GM18519 (cell line): ENCODE data around the gene TRIO.

Experiments used
- ATAC-seq: cut with Tn5 transposase; IDR thresholded peaks from one replicate; pipeline ENCODE4 v1.9.1; 2021; ENCODE audit warnings: mild to moderate bottlenecking, moderate library complexity; ENCODE audit not compliant: unreplicated experiment, low FRiP score

Gene TRIO

DNA sequence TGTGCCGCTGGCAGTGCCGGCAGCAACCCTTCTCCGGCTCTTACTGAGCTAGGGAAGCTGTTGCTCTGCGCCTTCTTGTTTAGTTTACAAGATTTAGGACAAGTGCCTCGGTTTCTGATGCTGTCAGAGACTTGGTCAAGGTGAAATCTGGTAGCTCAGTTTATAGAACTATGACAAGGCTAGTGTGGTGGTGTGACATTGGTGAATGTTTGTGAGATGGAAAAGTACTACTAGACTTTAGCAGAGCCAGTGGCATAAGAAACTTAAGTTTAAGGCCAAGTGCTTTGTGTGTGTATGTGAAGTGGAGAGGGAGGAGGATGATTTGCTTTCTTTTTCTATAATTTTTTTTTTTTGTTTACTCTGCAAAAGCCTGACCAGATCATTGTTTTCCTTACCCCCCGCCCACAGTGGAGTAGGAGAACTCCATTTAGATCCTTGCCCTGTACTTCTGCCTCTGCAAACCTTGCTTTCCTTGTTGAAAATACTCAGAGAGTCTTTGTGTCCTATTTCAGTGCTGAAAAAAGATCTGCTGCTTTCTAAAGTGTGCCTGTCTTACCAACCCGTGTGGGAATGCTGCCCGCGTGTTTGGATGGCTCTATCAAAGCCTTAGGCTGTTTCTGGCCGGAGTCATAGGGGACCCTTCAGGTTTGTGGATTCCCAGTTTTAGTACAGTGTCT, 75.9 kb downstream of the TRIO start:
- no peak for ATAC-seq

DNA sequence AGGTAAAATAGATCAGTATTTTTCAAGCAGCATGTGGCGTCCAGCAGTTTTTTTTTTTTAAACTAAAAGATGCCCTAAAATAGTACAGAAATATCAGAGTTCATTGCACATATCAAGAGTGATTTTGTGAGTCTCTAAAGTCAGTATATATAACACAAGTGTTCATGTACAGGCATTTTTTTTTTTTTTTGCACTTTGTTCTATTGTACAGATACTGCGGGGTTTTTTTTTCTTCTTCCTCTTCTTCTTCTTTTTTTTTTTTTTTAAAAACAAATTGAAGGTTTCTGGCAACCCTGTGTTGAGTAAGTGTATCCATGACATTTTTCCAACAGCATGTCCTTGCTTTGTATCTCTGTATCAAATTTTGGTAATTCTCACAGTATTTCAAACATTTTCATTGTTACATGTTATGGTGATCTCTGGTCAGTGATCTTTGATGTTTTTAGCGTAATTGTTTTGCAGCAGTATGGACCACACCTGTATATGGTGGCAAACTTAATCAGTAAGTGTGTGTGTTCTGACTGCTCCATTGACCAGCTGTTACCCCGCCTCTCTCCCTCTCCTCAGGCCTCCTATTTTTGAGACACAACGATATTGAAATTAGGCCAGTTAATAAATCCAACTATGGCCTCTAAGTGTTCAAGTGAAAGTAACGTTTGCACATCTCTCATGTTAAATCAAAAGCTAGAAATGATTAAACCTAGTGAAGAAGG, 76.8 kb downstream of the TRIO start:
- ATAC-seq, result no peak

DNA sequence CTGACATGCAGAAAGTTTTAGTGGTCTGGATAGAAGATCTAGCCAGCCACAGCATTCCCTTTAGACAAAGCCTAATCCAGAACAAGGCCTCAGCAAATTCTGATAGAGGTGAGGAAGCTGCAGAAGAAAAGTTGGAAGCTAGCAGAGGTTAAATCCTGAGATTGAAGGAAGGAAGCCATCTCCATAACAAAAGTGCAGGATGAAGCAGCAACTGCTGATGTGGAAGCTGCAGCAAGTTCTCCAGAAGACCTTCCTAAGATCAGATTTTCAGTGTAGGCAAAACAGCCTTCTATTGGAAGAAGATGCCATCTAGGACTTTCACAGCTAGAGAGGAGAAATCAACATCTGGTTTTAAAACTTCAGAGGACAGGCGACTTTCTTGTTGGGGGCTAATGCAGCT, 77.5 kb downstream of the TRIO start:
- ATAC-seq, result no peak

DNA sequence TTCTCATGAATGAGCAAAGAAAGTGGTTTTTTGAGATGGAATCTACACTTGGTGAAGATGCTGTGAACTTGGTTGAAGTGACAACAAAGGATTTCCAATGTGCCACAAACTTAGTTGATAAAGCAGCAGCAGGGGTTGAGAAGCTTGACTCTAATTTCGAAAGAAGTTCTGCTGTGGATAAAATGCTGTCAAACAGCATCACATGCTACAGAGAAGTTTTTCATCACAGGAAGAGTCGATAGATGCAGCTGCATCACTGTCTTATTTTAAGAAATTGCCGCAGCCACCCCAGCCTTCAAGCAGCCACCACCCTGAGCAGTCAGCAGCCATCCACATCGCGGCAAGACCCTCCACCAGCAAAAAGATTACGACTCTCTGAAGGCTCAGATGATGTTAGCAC, 78.6 kb downstream of the TRIO start:
- ATAC-seq, result no peak

DNA sequence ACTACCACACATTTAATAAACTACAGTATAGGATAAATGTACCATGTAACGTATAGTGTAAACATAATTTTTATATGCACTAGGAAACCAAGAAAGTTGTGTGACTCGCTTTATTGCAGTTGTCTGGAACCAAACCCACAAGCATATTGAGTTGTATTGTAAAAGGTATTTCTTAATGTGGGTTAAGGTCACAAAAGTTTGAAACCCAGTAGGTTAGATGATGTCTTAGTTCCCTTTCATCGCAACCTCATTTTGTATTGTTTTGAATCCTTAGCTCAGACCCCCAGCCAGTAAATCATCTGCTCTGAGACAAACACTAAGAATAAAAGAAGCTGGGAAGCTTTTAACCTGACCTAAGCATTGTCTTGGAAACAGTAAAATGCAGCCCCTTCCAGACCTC, 79.1 kb downstream of the TRIO start:
- ATAC-seq, result no peak

DNA sequence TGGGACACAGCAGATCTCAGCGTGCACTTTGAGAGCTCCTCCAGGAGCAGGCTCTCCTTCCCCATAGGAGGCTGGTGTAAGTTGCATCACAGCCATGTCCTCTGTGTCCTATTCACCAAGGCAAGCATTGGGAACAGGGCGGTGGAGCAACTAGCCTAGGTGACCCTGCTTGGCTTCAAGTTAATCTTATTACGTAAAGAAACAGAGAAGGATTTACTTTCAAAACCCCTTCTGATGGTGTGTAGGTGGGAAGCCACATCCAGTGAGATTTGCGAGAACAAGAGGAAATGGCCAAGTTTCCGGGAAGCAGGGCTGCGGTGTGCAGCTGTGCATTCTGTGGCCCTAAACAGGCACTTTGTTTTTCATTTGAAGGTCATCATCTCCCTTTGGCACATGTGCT, 80.2 kb downstream of the TRIO start:
- no peak for ATAC-seq

DNA sequence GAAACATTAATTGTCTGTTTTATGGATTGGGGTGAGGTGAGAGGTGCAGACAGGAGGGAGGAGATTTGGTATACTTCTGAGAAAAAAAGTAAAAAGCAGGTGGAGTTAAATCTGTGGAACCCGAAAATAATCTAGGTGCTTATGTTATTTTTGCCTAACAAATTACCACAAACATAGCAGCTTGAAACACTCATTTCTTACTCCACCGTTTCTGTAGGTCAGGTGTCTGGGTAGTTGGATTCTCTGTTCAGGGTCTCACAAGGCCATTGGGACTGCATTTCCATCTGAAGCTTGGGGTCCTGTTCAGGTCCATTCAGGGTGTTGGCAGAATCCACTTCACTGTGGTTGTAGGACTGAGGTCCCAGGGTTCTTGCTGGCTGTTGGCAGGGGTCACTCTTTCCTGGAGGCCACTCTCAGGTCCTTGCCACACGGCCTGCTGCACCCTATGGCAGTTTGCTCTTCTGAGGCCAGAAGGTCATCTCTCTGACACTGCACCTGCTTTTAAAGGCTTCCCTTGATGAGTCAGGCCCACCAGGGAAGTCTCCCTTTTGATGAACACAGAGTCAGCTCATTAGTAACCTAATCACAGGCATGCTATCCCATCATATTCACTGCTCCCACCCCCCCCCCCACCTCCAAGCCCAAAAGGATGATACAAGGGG, 82.2 kb downstream of the TRIO start:
- ATAC-seq, result no peak

DNA sequence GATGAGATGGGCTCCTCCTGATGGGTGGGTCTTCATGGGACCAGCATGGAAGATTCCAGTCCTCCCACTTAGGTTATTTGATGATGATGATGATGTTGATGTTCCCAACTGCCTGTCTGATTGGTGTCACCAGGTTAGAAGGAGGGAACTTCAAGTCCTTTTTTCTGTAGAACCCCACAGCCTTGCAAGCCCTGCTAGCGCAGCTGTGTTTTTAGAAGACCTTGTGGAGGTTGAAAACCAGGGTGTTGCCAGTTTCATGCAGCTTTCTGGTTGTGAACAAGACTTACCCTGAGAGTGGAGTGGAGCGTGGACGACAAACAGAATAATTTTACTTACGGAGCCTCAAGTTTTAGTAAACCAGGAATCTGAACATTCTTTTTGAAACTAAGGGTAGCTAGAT, 83.0 kb downstream of the TRIO start:
- ATAC-seq, result no peak

DNA sequence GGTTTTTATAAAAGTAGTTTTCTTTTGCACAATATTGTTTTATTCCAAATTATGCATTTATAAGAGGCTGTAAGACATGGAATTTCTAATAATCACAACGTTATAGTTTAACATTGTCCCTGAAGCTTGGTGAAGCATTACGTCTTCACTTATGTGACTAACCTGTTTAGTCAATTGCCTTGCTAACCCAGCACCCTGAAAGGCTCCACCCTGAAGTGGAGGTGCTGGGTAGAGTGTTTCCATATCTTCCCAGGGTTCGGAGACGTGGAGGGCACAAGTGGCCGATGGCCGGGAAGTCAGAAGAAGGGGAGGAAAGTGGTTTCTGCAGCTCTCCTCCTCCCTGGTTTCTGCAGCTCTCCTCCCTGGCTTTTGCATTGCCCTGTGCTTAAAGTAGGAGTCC, 83.4 kb downstream of the TRIO start:
- ATAC-seq, result no peak

DNA sequence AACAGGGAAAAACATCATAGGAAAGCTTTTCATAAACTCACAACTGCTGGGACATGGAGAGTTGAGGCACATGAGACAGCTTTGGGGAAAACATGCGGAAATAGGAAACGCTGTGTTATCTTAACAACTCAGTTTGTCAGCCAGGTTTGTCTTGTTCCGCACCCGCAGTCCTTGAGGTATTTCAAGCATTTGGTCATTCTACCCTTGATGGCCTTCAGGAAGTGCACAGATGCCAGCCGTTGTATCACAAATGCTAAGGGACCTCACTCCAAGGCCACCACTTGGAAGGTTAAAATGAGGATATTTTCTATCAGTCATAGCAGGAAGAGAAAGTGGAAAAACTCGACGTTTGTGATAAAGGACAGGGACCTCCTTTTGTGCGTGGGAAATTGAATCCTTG, 83.8 kb downstream of the TRIO start:
- no peak for ATAC-seq

DNA sequence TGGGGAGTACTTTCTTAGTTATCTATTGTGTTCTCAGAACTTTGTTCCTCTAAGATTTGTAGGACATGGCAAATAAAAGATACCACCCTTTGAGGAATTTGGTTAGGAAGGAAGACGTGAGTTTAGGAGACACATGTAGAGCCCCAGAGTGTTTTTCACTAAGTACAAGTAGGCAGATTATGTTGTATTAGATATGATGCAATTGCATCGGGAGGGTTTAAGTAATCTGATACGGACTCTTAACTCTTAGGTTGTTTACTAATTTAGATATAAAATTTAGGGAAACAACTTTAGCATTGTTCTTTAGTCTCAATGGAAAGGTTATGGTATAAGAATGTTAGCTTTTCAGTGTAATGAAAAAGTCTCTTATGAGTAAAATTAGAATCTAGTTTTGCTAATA, 84.4 kb downstream of the TRIO start:
- no peak for ATAC-seq

DNA sequence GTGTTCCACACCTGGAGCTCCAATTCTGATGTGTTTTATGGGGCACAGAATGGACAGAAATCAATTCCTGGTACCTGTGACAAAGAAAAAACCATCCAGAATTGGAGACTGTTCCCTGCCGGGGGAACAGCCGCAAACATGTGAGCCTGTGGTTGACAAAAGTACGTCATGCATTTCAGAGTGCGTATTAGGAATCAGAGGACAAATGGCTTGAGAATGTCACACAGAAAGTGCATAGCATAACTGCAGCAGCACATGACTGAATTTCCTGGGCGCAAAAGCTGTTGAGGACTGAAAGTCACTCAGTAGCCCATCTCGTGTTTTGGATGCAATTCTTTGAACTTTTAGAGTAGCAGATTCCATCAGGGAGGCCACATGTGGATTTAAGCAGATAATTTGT, 85.1 kb downstream of the TRIO start:
- ATAC-seq, result no peak

DNA sequence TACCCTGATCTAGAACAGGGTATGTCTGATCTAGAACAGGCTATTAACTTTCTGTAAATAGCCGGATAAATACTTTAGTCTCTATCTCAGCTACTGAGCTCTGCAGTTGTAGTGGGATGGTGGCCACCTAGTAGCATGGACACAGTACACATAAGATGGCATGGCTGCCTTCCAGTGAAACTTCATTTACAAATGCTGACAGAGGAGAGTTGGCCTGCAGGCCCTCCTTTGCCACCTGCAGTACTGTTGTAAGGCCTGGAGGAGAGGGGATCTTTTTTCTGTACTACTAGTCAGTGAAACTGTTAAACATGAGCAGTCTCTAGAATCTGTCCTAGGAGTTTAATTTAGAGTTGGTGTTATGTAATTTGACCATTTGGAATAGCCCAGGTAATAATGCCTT, 86.0 kb downstream of the TRIO start:
- ATAC-seq, result no peak

DNA sequence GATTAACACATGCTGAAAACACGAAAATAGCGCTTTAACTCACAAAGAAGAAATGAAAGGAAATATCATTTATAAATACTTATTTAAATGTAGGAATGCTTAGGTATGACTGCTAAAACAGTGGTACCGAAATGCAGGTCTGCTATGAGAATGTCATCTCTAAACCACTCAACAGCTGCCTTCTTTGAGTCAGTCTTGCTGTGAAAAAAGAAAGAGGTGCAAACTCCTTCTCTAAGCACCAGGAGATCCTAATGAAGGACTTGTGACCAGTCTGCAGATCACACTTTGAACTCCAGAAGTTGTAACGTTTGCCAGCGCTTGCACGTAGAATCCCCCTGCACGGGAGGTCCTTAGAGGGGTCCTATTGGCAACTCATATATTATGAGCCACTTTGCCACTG, 86.6 kb downstream of the TRIO start:
- ATAC-seq, result no peak

DNA sequence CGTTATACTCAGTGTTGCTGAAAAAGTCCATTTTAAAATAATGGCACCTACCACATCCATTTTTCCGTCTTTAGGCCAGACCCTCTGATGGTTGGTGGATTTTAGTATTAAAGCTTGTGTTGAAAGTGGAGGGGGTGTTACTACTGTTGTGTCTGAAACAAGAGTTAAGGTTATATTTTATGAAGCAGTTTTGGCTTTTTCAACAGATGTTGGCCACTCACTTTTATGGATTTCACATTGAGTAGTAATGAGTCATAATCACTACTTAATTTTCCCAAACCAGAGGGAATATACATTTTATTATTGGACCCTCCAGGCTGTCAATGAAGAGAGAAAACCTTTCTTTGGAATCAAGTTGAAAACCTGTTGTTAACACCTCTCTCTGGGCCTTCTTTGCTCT, 88.0 kb downstream of the TRIO start:
- no peak for ATAC-seq

DNA sequence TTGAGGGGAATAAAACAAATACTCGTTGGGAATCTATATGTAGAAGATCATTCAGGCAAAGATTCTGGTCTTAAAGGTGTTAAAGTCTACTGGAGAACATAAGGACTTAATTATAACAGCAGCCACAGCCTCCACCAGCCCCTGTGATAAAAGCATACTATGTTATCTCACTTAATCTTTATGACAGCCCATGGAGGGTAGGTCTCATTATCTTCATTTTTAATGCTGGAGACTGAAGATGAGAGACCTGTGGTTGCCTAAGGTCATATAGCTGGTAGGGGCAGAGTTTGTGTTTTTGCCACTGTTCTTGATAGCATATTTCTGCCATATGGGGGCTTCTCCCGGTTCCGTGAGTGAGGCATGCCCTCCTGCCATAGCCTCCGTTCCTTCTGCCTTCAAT, 88.7 kb downstream of the TRIO start:
- ATAC-seq, result no peak

DNA sequence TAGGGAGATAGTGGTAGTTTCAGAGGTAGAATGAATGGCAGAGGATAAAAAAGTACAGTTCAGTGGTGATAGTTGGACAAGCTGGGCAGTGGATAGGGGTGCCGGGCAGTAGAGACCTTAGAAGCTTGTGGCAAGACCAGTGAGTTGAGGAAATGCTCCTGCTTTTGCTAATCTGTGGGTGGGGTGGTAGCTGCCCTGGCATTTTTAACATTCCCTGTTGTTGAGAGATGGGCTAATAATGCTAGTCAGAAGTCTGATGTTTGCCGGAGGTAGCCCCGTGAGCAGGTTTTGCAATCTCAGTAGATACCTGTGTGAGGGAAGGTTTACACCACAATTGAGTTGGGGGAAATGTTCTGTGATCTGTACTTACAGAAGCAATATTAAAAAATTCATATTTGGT, 91.1 kb downstream of the TRIO start:
- ATAC-seq, result no peak

DNA sequence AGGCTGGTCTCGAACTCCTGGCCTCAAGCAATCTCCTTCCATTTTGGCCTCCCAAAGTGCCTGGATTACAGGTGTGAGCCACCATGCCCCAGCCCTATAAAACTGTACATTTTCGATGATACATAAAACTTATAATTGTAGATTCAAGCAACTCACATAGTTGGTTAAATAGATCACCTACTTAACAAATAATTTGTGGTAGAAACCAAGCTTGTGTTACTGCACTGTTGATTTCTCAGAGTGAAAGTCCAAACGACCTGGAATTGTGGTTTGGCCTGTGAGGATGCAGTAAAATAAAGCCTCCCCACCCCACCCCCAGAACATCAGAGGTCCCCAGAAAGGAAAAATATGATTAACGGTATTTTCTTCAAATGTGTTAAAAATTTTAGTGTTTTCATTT, 92.7 kb downstream of the TRIO start:
- ATAC-seq, result no peak

DNA sequence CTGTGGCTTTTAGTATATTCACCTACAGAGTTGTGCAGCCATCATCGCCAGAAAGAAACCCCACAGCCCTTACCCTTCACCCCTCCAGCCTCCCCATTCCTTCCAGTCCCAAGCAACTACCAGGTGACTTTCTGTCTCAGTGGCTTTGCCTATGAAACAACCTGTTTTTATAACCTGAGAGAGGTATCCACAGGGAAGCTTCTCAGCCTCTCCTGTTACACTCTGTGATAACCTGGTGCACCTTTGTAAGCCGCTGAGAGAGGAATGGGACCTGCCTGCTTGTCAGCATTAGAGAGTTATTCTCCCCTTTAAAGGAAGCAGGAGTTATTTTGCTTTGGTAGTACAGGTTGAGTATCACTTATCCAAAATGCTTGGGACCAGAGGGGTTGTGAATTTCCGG, 93.6 kb downstream of the TRIO start:
- ATAC-seq, result no peak

DNA sequence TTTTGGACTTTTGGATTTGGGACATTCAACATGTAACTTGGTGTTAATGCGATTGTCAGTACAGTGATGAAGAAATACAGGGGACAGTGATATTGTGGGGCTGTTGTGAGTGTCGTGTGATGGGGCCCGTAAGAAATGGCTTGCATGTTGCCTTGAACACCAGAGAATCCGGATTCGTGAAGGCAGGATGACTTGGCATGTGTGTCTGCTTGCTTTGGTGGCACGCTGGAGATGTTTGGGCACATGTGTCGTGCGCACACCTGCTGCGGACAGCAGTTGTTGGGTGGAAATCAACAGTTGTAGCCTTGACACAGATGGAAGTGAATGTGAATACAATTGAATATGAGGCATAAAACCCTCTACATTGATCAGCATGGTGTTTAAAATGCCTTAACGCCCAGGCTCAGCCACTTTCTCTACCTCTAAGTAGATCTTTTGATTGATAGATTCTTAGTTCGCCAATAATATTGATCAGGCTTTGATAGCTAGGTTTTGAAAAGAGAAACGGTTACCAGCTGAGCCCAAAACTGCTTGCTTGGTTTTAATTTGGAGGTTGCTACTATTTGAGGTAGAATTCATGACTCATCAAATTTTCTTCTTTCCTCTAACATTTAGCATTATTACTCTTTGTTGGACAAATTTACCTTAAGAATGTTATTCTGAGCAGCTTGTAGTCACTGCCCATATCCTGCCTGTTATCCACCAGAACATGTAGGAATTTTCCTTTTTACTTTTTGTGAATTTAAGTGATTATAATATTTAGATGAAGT, 94.4 kb downstream of the TRIO start:
- no peak for ATAC-seq

DNA sequence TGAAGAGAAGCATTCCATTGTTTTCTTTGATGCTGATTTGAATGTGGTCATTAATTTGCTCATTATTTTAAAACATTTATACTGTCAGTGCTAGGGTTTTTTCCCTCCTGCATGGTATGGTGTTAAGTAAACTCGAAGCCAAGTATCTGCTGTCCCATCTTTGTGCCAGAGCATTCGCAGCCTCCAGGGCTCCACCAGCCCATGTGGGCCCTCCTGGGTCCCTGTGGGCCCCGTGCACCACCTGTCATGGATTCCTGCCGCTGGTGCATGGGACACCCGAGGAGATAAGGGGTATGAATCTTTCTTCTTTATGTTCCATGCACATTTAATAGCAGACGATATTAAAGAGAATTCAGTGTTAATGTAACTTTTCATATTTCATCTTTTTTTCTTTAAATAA, 95.1 kb downstream of the TRIO start:
- ATAC-seq, result no peak
